NT2/D1 (cell line): ENCODE measurements around the gene EDN3.

Source experiments
- SUZ12 ChIP-seq: IDR thresholded peaks from 2 replicates; pipeline ENCODE4 v1.6.1; 2011; ENCODE audit not compliant: insufficient read length, insufficient read depth; ENCODE audit errors: extremely low read depth
- YY1 ChIP-seq: IDR thresholded peaks from 2 replicates; pipeline ENCODE4 v1.6.1; 2011; ENCODE audit not compliant: insufficient read length, insufficient read depth
- ZNF274 ChIP-seq: IDR thresholded peaks from 2 replicates; pipeline ENCODE4 v1.6.1; 2011; ENCODE audit warnings: mild to moderate bottlenecking, low read depth, low read length

DNA sequence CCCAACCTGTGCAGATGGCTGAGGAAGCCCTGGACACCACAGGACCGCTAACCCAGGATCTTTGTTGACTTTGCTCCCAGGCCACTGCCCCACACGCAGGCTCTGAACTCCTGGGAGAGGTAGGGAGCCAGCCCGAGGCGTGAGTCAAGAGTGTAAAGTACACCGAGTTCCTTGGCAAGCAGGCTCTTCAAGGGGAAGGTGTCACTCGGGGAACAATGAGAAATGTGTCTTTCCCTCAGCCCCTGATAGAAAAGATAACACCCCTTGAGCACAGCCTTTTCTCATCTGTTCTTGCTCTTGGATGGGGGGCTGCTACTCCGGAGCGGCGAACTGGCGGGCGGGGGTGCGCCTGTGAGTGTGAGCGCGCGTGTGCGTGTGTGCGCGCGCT is 472 bp upstream of the EDN3 start:
- TF ChIP-seq YY1 (no peak), SUZ12 (peak; percentile 83), ZNF274 (no peak)
